Stomach (tissue), 9 donors: ENCODE measurements around the gene GOSR2. TPM values are rescaled to one million over a fixed set of nuclear protein-coding genes. Genes with fewer than 3 reads are reported as not detected.

Experiments
- DNase-seq, 2 donors: peaks; one replicate each; pipeline versions ENCODE4 v3.0.0 to v3.0.0-alpha.2; 2013 to 2019
- H3K27ac ChIP-seq, 5 donors: fragments of 200-600 bp in 4 of 5; sonication (generic) in 4 of 5; one replicate each; pipeline ENCODE4 v1.5.1; 2013 to 2019; ENCODE audit warnings: mild to moderate bottlenecking in 1 of 5, moderate library complexity in 1 of 5
- H3K27me3 ChIP-seq, 3 donors: fragments of 200-600 bp; sonication (generic); one replicate each; pipeline ENCODE4 v1.5.1; 2017 to 2019; ENCODE audit warnings: mixed run types in 1 of 3
- H3K36me3 ChIP-seq, 4 donors: fragments of 200-600 bp; sonication (generic); 1 replicate in 3 of 4; 2 replicates in 1 of 4; pipeline ENCODE4 v1.5.1; 2016 to 2019
- H3K4me1 ChIP-seq, 4 donors: fragments of 200-600 bp; sonication (generic); one replicate each; pipeline ENCODE4 v1.5.1; 2016 to 2019
- H3K4me3 ChIP-seq, 4 donors: fragments of 200-600 bp; sonication (generic) in 3 of 4; one replicate each; pipeline ENCODE4 v1.5.1; 2016 to 2019; ENCODE audit warnings: mild to moderate bottlenecking in 1 of 4
- H3K9me3 ChIP-seq, 4 donors: fragments of 200-600 bp; sonication (generic); one replicate each; pipeline ENCODE4 v1.5.1; 2016 to 2019
- EP300 ChIP-seq: sonication (generic); formaldehyde crosslinking; IDR thresholded peaks from one replicate; pipeline ENCODE4 v1.6.1; 2017; ENCODE audit warnings: antibody characterized with exemption
- POLR2A ChIP-seq, 4 donors: fragments of 450-650 bp; IDR thresholded peaks; one replicate each; pipeline ENCODE4 v1.6.1; 2016; ENCODE audit warnings: antibody characterized with exemption in 4 of 4, control low read depth in 2 of 4, mild to moderate bottlenecking in 1 of 4, moderate library complexity in 1 of 4
- POLR2AphosphoS5 ChIP-seq, 3 donors: sonication (generic); formaldehyde crosslinking; IDR thresholded peaks; one replicate each; pipeline ENCODE4 v1.6.1; 2016; ENCODE audit warnings: antibody characterized with exemption in 3 of 3
- WGBS, 5 donors: extraction: QIAGEN DNeasy Blood & Tissue Kit in 3 of 5; methylation state at CpG; one replicate each; pipeline versions ENCODE4 v1.1.5 to v1.1.7; 2013 to 2018; 5-methylcytosine and 5-hydroxymethylcytosine counted together
- intact Hi-C: fragments of 100-400 bp; cut with DNase I; formaldehyde crosslinking; loops from one replicate; pipeline ENCODE4 v1.15.1; 2023; ENCODE audit warnings: low total_unique reads
- polyA plus RNA-seq, 3 donors: library from polyadenylated mRNA; stranded (reverse); fragments of 200-250 nt; gene quantifications; one replicate each; pipeline ENCODE4 v1.2.3, GENCODE V29; 2013
- total RNA-seq, 5 donors: library from RNA; depleted of rRNA; stranded (reverse); fragments of >200 nt; gene quantifications; one replicate each; pipeline versions ENCODE4 v1.1.0 to v1.2.3, GENCODE V29; 2014 to 2016
- TF ChIP-seq, protein P1 (sequence below), 7 experiments: fragments of 450-650 bp in 4 of 7; fragments of 200-600 bp in 3 of 7; sonication (generic) in 3 of 7; IDR thresholded peaks; one replicate each; pipeline ENCODE4 v1.5.1; 2016 to 2019; ENCODE audit warnings: antibody characterized with exemption in 7 of 7, control low read depth in 2 of 7, mild to moderate bottlenecking in 1 of 7
- donor health status: healthy with polysubstance abuse.
- donor health status: Bipolar disorder and iron deficiency.
- donor health status: healthy.

The GOSR2 gene
- total and polyA plus RNA-seq, 8 donors, result 15.3 to 84.0 (median 31.9) TPM

- H3K27ac ChIP-seq, result no peak overlapping the region
- intact Hi-C loops, result no loop called here
- WGBS, 5 donors, result 74 to 85% (median 78%) methylated on average over 6 to 7 of the region's 7 CpGs
Measured at GRCh38 chr17:46879101-46879500, 43.9 kb upstream of the GOSR2 start.

GRCh38 chr17:46881015-46881414, 41.9 kb upstream of the GOSR2 start:
- TF ChIP-seq POLR2A (IDR thresholded peaks at IDR 0.05) (no peak), POLR2AphosphoS5 (IDR thresholded peaks at IDR 0.05) (no peak), EP300 (no peak)
- TF ChIP-seq, protein P1, sequence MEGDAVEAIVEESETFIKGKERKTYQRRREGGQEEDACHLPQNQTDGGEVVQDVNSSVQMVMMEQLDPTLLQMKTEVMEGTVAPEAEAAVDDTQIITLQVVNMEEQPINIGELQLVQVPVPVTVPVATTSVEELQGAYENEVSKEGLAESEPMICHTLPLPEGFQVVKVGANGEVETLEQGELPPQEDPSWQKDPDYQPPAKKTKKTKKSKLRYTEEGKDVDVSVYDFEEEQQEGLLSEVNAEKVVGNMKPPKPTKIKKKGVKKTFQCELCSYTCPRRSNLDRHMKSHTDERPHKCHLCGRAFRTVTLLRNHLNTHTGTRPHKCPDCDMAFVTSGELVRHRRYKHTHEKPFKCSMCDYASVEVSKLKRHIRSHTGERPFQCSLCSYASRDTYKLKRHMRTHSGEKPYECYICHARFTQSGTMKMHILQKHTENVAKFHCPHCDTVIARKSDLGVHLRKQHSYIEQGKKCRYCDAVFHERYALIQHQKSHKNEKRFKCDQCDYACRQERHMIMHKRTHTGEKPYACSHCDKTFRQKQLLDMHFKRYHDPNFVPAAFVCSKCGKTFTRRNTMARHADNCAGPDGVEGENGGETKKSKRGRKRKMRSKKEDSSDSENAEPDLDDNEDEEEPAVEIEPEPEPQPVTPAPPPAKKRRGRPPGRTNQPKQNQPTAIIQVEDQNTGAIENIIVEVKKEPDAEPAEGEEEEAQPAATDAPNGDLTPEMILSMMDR (IDR thresholded peaks at IDR 0.05), result no peak
- no peaks in the 10 kb centered on the region for H3K36me3 ChIP-seq
- peaks cover 0 to 19% (median 2%) of the 10 kb centered on the region in 4 donors for H3K4me1 ChIP-seq
- no peaks in the 10 kb centered on the region for H3K9me3 ChIP-seq
- no peak for DNase-seq
- intact Hi-C loops, result no loop called here
- 55 to 78% (median 72%) methylated on average over 3 to 5 of the region's 5 CpGs for WGBS, 5 donors
- H3K27me3 ChIP-seq, result peaks cover 0 to 28% (median 9%) of the 10 kb centered on the region in 3 donors
- H3K4me3 ChIP-seq, result no peak overlapping the region
- no peak overlapping the region for H3K27ac ChIP-seq

More at GRCh38 chr17:46879101-46879500, 43.9 kb upstream of the GOSR2 start:
- H3K9me3 ChIP-seq, result no peaks in the 10 kb centered on the region
- H3K4me1 ChIP-seq, result peaks cover 0 to 19% (median 2%) of the 10 kb centered on the region in 4 donors
- no peaks in the 10 kb centered on the region for H3K36me3 ChIP-seq
- no peak for DNase-seq
- TF ChIP-seq, protein P1 (IDR thresholded peaks at IDR 0.05), result no peak
- no peak for TF ChIP-seq POLR2AphosphoS5 (IDR thresholded peaks at IDR 0.05)
- TF ChIP-seq POLR2A (IDR thresholded peaks at IDR 0.05), result no peak
- H3K27me3 ChIP-seq, result peaks cover 0 to 9% (median 5%) of the 10 kb centered on the region in 3 donors
- no peak overlapping the region for H3K4me3 ChIP-seq

- Histone ChIP-seq H3K36me3 (no peaks in the 10 kb centered on the region), H3K27ac (no peak overlapping the region), H3K27me3 (peaks cover 0 to 29% (median 9%) of the 10 kb centered on the region in 3 donors), H3K9me3 (no peaks in the 10 kb centered on the region), H3K4me3 (no peak overlapping the region), H3K4me1 (peaks cover 0 to 10% (median 0%) of the 10 kb centered on the region in 4 donors)
- TF ChIP-seq EP300 (no peak), POLR2A (IDR thresholded peaks at IDR 0.05) (no peak), POLR2AphosphoS5 (IDR thresholded peaks at IDR 0.05) (no peak)
- TF ChIP-seq, protein P1 (IDR thresholded peaks at IDR 0.05), result no peak
- no peak for DNase-seq
- intact Hi-C loops, result no loop called here
- 82 to 88% (median 87%) methylated on average over 8 of the region's 8 CpGs for whole genome bisulfite sequencing, 5 donors
Measured at GRCh38 chr17:46882666-46883065, 40.3 kb upstream of the GOSR2 start.

- TF ChIP-seq POLR2AphosphoS5 (IDR thresholded peaks at IDR 0.05) (no peak), EP300 (no peak), POLR2A (IDR thresholded peaks at IDR 0.05) (no peak)
- TF ChIP-seq, protein P1 (IDR thresholded peaks at IDR 0.05), result no peak
- DNase-seq, result no peak
Measured at GRCh38 chr17:46883871-46884520, 39.0 kb upstream of the GOSR2 start.

More at GRCh38 chr17:46883871-46884520, 39.0 kb upstream of the GOSR2 start:
- no peaks in the 10 kb centered on the region for H3K9me3 ChIP-seq
- no peaks in the 10 kb centered on the region for H3K36me3 ChIP-seq
- H3K27ac ChIP-seq, result no peak overlapping the region
- H3K27me3 ChIP-seq, result peaks cover 0 to 40% (median 9%) of the 10 kb centered on the region in 3 donors
- WGBS, 5 donors, result 49 to 60% (median 54%) methylated on average over 14 to 19 of the region's 19 CpGs
- no peak overlapping the region for H3K4me3 ChIP-seq
- intact Hi-C loops, result no loop called here
- no peaks in the 10 kb centered on the region for H3K4me1 ChIP-seq
